Thymus (tissue), 11 donors: ENCODE data around the gene HNF1B. TPM values are rescaled to one million over a fixed set of nuclear protein-coding genes. Genes with fewer than 3 reads are reported as not detected.

Experiments used
- DNase-seq, 9 donors: peaks; one replicate each; pipeline ENCODE4 v3.0.0-alpha.2; 2013; ENCODE audit warnings: low spot score in 9 of 9, low read depth in 6 of 9, missing footprints in 1 of 9
- H3K27ac ChIP-seq, 2 donors: one replicate each; pipeline ENCODE4 v1.5.1; 2013; ENCODE audit warnings: control low read depth in 1 of 2, low read depth in 1 of 2, low read length in 1 of 2, mild to moderate bottlenecking in 1 of 2, moderate library complexity in 1 of 2
- H3K27me3 ChIP-seq, 2 donors: one replicate each; pipeline ENCODE4 v1.5.1; 2013; ENCODE audit warnings: low read length in 1 of 2; ENCODE audit not compliant: control insufficient read depth in 2 of 2, insufficient read depth in 1 of 2
- H3K36me3 ChIP-seq, 2 donors: one replicate each; pipeline ENCODE4 v1.5.1; 2013; ENCODE audit warnings: low read length in 1 of 2, mild to moderate bottlenecking in 1 of 2, moderate library complexity in 1 of 2; ENCODE audit not compliant: control insufficient read depth in 2 of 2, insufficient read depth in 2 of 2
- H3K4me1 ChIP-seq, 2 donors: one replicate each; pipeline ENCODE4 v1.5.1; 2013; ENCODE audit warnings: low read length in 2 of 2; ENCODE audit not compliant: control insufficient read depth in 2 of 2, insufficient read depth in 2 of 2
- H3K4me3 ChIP-seq, 2 donors: one replicate each; pipeline ENCODE4 v1.5.1; 2013; ENCODE audit warnings: low read length in 2 of 2, control low read depth in 1 of 2, mild to moderate bottlenecking in 1 of 2
- H3K9me3 ChIP-seq, 2 donors: one replicate each; pipeline ENCODE4 v1.5.1; 2013; ENCODE audit warnings: low read length in 1 of 2, mild to moderate bottlenecking in 1 of 2; ENCODE audit not compliant: control insufficient read depth in 2 of 2, insufficient read depth in 1 of 2
- WGBS: extraction: QIAGEN DNeasy Blood & Tissue Kit; methylation state at CpG from one replicate; pipeline ENCODE4 v1.1.7; 2013; 5-methylcytosine and 5-hydroxymethylcytosine counted together
- polyA plus RNA-seq: library from polyadenylated mRNA; stranded (reverse); fragments of 200-250 nt; gene quantifications from one replicate; pipeline ENCODE4 v1.2.3, GENCODE V29; 2013
- total RNA-seq: library from RNA; stranded (reverse); fragments of 120-200 nt; gene quantifications from one replicate; pipeline ENCODE4 v1.2.4, GENCODE V29; 2013
- donor health status: healthy.

Gene HNF1B
- total and polyA plus RNA-seq, 2 donors: 0.05 to 0.30 TPM

DNA sequence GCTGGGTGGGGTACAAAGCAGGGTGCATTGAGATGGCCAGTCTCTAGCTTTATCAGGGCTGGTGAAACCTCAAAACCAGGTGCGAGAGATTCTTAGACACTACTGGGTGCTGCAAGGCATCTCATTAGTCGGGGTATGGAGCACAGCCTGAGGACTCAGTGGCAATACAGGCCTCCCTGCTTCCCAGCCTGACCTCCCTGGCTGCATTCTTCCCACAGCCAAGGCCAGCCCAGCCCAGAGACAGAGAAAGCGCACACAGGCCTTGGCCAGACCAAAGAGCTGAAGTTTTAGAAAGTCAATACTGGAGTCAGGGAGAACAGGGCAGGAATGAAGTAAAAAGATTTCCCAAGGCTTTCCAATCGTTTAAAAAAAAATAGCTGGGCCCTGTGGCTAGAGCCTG lies 12.5 kb downstream of the HNF1B start:
- no peak overlapping the region for H3K27ac ChIP-seq
- peaks cover 0 to 23% of the 10 kb centered on the region in 2 donors for H3K27me3 ChIP-seq
- WGBS: 93% methylated on average over 4 of the region's 4 CpGs

GRCh38 chr17:37731056-37731455 lies 13.8 kb downstream of the HNF1B start:
- Histone ChIP-seq H3K4me3 (no peak overlapping the region), H3K4me1 (no peaks in the 10 kb centered on the region), H3K27me3 (peaks cover 0 to 20% of the 10 kb centered on the region in 2 donors), H3K9me3 (no peaks in the 10 kb centered on the region), H3K36me3 (no peaks in the 10 kb centered on the region), H3K27ac (no peak overlapping the region)
- WGBS: 95% methylated on average over 12 of the region's 12 CpGs
- DNase-seq: no peak

More for the DNA sequence above, 12.5 kb downstream of the HNF1B start:
- H3K4me1 ChIP-seq: no peaks in the 10 kb centered on the region
- H3K9me3 ChIP-seq: no peaks in the 10 kb centered on the region
- no peak for DNase-seq
- H3K36me3 ChIP-seq: no peaks in the 10 kb centered on the region
- no peak overlapping the region for H3K4me3 ChIP-seq

GRCh38 chr17:37729905-37730304 lies 15.0 kb downstream of the HNF1B start:
- no peak overlapping the region for H3K4me3 ChIP-seq
- no peak for DNase-seq
- H3K27ac ChIP-seq: no peak overlapping the region
- H3K9me3 ChIP-seq: no peaks in the 10 kb centered on the region
- H3K4me1 ChIP-seq: no peaks in the 10 kb centered on the region
- 73% methylated on average over 6 of the region's 6 CpGs for WGBS
- no peaks in the 10 kb centered on the region for H3K36me3 ChIP-seq
- peaks cover 0 to 9% of the 10 kb centered on the region in 2 donors for H3K27me3 ChIP-seq

DNA sequence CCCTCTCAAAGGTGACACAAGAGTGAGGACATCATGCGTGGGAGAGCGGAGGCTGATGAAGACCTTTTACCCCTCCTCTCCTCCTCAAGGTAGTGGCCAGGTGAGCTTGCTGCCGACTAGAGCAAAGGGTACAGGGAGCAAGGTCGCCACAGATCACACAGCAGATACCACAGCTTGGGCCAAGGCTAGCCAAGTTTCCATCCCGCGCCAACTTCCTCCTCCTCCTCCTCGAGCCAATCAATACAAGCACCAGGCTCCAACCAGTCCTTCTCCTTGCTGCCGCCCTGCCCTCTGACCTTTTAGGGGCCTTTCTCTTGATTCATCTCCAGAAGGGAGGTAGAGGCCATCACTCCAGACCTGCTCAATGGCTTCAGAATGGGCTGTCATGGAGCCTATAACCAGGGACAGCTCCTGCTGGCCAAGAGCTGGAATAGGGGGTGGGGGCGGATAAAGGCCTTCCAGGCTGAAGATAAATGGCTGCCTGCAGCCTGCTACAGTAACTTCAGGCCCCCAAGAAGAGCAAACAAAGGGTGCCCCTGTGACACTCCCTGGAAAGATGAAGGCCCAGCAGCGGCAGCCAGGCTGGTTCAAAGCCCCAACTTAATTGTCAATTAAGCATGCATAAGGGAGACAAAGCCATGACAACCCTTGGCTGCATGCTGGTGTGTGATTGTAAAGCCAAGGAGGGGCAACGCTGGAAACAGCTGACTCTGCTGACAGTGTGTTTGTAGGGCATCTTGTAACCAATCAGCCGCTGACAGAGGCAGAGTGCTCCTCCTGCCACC lies 17.8 kb downstream of the HNF1B start:
- Histone ChIP-seq H3K36me3 (no peaks in the 10 kb centered on the region), H3K9me3 (no peaks in the 10 kb centered on the region), H3K27me3 (peaks cover 0 to 7% of the 10 kb centered on the region in 2 donors), H3K4me3 (no peak overlapping the region), H3K4me1 (no peaks in the 10 kb centered on the region), H3K27ac (no peak overlapping the region)
- WGBS: 90% methylated on average over 12 of the region's 12 CpGs
- DNase-seq: no peak

DNA sequence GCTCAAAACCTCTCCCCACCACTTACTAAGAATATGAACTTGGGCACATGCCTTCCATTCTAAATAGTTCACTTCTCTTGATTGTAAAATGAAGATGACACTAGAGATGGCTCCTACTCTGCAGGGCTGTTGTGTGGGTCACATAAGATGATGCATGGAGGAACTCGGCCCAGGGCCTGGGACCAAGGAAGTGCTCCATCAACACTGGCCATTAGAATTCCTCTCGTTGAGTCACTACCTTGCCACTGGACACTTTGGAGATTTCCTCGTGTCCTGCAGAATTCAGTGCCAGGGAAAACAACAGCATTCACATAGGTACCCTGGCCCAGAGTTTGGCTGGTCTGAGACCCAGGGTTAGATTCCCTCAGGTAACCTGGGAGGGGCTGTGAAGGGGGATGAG lies 18.6 kb downstream of the HNF1B start:
- Histone ChIP-seq H3K4me1 (no peaks in the 10 kb centered on the region), H3K27me3 (peaks cover 0 to 5% of the 10 kb centered on the region in 2 donors), H3K9me3 (no peaks in the 10 kb centered on the region), H3K36me3 (no peaks in the 10 kb centered on the region), H3K4me3 (no peak overlapping the region), H3K27ac (no peak overlapping the region)
- no peak for DNase-seq
- 93% methylated on average over 3 of the region's 3 CpGs for WGBS

DNA sequence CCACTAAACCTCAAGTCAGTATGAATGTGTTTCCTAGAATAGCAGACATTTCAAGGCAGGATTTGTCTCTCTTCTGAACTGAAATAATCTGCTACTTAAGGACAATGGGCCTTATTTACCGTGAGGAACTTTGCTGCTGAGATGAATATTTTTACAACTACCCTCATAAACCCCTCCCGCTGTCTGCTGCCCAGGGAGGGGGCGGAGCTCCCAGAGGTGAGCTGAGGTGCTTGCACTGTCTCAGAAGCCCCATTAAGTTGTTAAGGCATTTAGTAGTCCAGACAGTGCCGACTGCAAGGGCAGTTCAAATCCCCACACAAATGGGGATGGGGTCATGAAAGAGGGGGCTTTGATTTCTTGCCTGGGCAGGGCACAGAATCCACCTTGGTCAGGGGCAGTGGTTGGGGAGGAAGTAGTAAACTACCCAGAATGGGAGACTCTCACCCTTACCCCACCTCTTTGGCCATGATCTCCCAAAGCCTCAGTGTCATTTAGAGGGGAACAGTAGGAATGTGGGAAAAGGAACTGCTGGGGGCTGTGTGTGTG lies 19.2 kb downstream of the HNF1B start:
- no peaks in the 10 kb centered on the region for H3K4me1 ChIP-seq
- WGBS: 88% methylated on average over 4 of the region's 4 CpGs
- H3K27ac ChIP-seq: no peak overlapping the region
- H3K27me3 ChIP-seq: peaks cover 0 to 7% of the 10 kb centered on the region in 2 donors
- no peak overlapping the region for H3K4me3 ChIP-seq
- no peak for DNase-seq
- no peaks in the 10 kb centered on the region for H3K9me3 ChIP-seq
- no peaks in the 10 kb centered on the region for H3K36me3 ChIP-seq

- no peak for DNase-seq
- H3K4me3 ChIP-seq: no peak overlapping the region
- no peaks in the 10 kb centered on the region for H3K36me3 ChIP-seq
- WGBS: 84% methylated on average over 5 of the region's 5 CpGs
- H3K4me1 ChIP-seq: no peaks in the 10 kb centered on the region
- peaks cover 0 to 7% of the 10 kb centered on the region in 2 donors for H3K27me3 ChIP-seq
- H3K27ac ChIP-seq: no peak overlapping the region
- H3K9me3 ChIP-seq: no peaks in the 10 kb centered on the region
These were observed 19.8 kb downstream of the HNF1B start for GRCh38 chr17:37725021-37725595.

DNA sequence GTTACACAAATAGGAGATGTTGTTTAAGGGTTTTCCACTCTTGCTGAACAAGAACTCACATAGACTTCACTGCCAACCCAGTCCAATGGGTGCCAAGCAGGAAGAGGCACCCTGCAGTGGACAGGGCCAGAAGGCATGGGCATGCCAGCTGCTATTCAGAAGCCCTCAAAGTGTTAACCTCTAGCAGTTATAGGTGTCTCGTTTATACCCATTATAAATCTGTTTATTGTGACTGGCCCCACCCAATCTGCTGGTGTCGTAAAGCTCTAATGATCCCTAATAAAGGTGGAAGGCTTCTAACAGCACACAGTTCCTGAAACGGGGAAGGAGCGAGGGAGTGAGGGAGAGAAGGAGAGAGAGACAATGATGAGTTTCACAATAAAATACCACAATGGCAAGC lies 23.9 kb downstream of the HNF1B start:
- Histone ChIP-seq H3K4me1 (peaks cover 0 to 5% of the 10 kb centered on the region in 2 donors), H3K9me3 (no peaks in the 10 kb centered on the region), H3K27me3 (peaks cover 0 to 18% of the 10 kb centered on the region in 2 donors), H3K4me3 (no peak overlapping the region), H3K36me3 (no peaks in the 10 kb centered on the region), H3K27ac (no peak overlapping the region)
- DNase-seq: no peak
- 81% methylated on average over 4 of the region's 4 CpGs for WGBS

DNA sequence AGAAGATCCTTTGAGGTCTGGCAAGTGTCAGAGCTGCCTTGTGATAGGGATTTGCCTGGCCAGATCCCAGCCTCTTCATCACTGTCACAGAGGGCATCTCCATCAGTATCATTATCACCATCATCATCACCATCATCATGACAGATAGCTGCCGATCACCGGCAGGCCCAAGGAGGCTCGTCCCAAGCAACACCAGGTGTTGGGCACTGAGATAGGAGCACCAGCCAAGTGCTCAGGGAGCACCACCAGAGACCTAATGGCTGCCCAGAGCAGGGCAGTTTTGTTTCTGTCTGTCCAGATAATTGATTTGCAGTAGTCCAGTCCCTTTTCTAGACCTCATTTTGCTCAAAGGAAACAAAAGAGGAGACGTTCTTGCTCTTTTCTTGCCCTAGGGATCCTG lies 25.0 kb downstream of the HNF1B start:
- Histone ChIP-seq H3K4me1 (peaks cover 0 to 5% of the 10 kb centered on the region in 2 donors), H3K9me3 (no peaks in the 10 kb centered on the region), H3K27ac (no peak overlapping the region), H3K4me3 (no peak overlapping the region), H3K36me3 (no peaks in the 10 kb centered on the region), H3K27me3 (peaks cover 0 to 18% of the 10 kb centered on the region in 2 donors)
- no peak for DNase-seq
- WGBS: 95% methylated on average over 4 of the region's 4 CpGs
